Endothelial cell of umbilical vein (primary cell): ENCODE results near the gene PLIN5. TPM values are rescaled to one million over a fixed set of nuclear protein-coding genes. Genes with fewer than 3 reads are reported as not detected.

Experiments used
- BruUV-seq: library from RNA; stranded (reverse); fragments of 400-500 nt; replicated peaks from 2 replicates; lab custom pipeline; 2021; lab: Mats Ljungman, UMichigan
- CTCF ChIA-PET: fragments of 300-600, 350-600 bp; sonication (Branson Sonifier 250); formaldehyde crosslinking; loops from one replicate; lab custom pipeline; 2021; ENCODE audit warnings: antibody characterized with exemption, inconsistent platforms; lab: Charles Lee
- POLR2A ChIA-PET: fragments of 300-600, 350-600 bp; sonication (Branson Sonifier 250); formaldehyde crosslinking; loops from one replicate; lab custom pipeline; 2021; ENCODE audit warnings: antibody characterized with exemption, inconsistent platforms; lab: Charles Lee
- DNase-seq: peaks from one replicate; pipeline ENCODE4 v3.0.0-alpha.2; 2011; ENCODE audit warnings: low read depth, low spot score
- FAIRE-seq: peaks from 2 replicates; lab custom pipeline; 2011; peaks lifted over from hg19 to GRCh38; lab: Jason Lieb, UNC
- H2AFZ ChIP-seq: 2 replicates; pipeline ENCODE4 v1.6.0; 2012; ENCODE audit warnings: low read depth, low read length, control low read depth, inconsistent platforms
- H3K27ac ChIP-seq: 2 replicates; pipeline ENCODE4 v1.5.1; 2011; ENCODE audit warnings: low read depth, mild to moderate bottlenecking, control low read depth, low read length, moderate library complexity; ENCODE audit not compliant: insufficient read depth
- H3K27me3 ChIP-seq, 2 experiments: 2 replicates each; pipeline versions ENCODE4 v1.6.0 to v1.6.1; 2011; ENCODE audit warnings: low read length in 2 of 2, mixed read lengths in 1 of 2; ENCODE audit not compliant: control insufficient read depth in 2 of 2, insufficient read depth in 2 of 2
- H3K36me3 ChIP-seq, 2 experiments: 2 replicates in 1 of 2; 3 replicates in 1 of 2; pipeline ENCODE4 v1.5.1; 2011; ENCODE audit warnings: low read length in 2 of 2, mild to moderate bottlenecking in 1 of 2, moderate library complexity in 1 of 2; ENCODE audit not compliant: control insufficient read depth in 2 of 2, insufficient read depth in 2 of 2; ENCODE audit errors: extremely low read depth in 1 of 2
- H3K4me1 ChIP-seq: 3 replicates; pipeline ENCODE4 v1.5.1; 2011; ENCODE audit warnings: mild to moderate bottlenecking, low read length; ENCODE audit not compliant: control insufficient read depth, insufficient read depth; ENCODE audit errors: extremely low read depth
- H3K4me2 ChIP-seq: 2 replicates; pipeline ENCODE4 v1.6.1; 2011; ENCODE audit warnings: low read length, control low read depth, mixed read lengths; ENCODE audit not compliant: insufficient read depth
- H3K4me3 ChIP-seq, 3 experiments: fragments of 200-600 bp in 1 of 3; sonication (generic), shearing (Covaris generic) in 1 of 3; replicated peaks in 1 of 3; 2 replicates each; pipeline ENCODE4 v1.5.1; 2011 to 2016; ENCODE audit warnings: control low read depth in 3 of 3, low read length in 3 of 3, mild to moderate bottlenecking in 2 of 3, inconsistent platforms in 1 of 3, low read depth in 1 of 3, moderate library complexity in 1 of 3; ENCODE audit not compliant: insufficient read depth in 1 of 3
- H3K79me2 ChIP-seq: 2 replicates; pipeline ENCODE4 v1.6.0; 2012; ENCODE audit warnings: low read length, inconsistent platforms; ENCODE audit not compliant: control insufficient read depth, insufficient read depth
- H3K9ac ChIP-seq: replicated peaks from 2 replicates; pipeline ENCODE3; 2011; ENCODE audit warnings: low read length, control low read depth; ENCODE audit not compliant: insufficient read depth; ENCODE audit errors: extremely low read depth
- H3K9me1 ChIP-seq: replicated peaks from 3 replicates; pipeline ENCODE4 v1.6.0; 2011; ENCODE audit warnings: mild to moderate bottlenecking, low read length; ENCODE audit not compliant: control insufficient read depth, insufficient read depth; ENCODE audit errors: extremely low read depth
- H3K9me3 ChIP-seq: replicated peaks from 2 replicates; pipeline ENCODE4 v1.5.1; 2012; ENCODE audit warnings: low read length, inconsistent platforms; ENCODE audit not compliant: control insufficient read depth, insufficient read depth
- H4K20me1 ChIP-seq: replicated peaks from 2 replicates; pipeline ENCODE3; 2011; ENCODE audit warnings: mild to moderate bottlenecking, low read length; ENCODE audit not compliant: control insufficient read depth, insufficient read depth; ENCODE audit errors: extremely low read depth
- EZH2 ChIP-seq: IDR thresholded peaks from 2 replicates; pipeline ENCODE4 v1.6.1; 2012; ENCODE audit warnings: borderline replicate concordance, low read depth, mild to moderate bottlenecking, moderate library complexity, low read length, inconsistent platforms; ENCODE audit not compliant: severe bottlenecking
- FOS ChIP-seq: IDR thresholded peaks from 2 replicates; pipeline ENCODE4 v1.6.1; 2011; ENCODE audit warnings: mild to moderate bottlenecking, low read length, moderate library complexity, borderline replicate concordance; ENCODE audit not compliant: insufficient read depth
- GATA2 ChIP-seq: IDR thresholded peaks from 2 replicates; pipeline ENCODE4 v1.7.0; 2011; ENCODE audit warnings: low read depth, mild to moderate bottlenecking, moderate library complexity, mixed read lengths, low read length; ENCODE audit not compliant: insufficient read length, insufficient read depth
- JUN ChIP-seq: IDR thresholded peaks from 2 replicates; pipeline ENCODE4 v1.6.1; 2011; ENCODE audit warnings: borderline replicate concordance, low read depth; ENCODE audit not compliant: insufficient read length, insufficient read depth
- MYC ChIP-seq: IDR thresholded peaks from one replicate; pipeline ENCODE4 v1.6.1; 2011; ENCODE audit warnings: mild to moderate bottlenecking, low read depth, low read length
- POLR2A ChIP-seq: IDR thresholded peaks from 2 replicates; pipeline ENCODE4 v1.6.1; 2012; ENCODE audit warnings: low read depth, mild to moderate bottlenecking, control low read depth, low read length
- POLR2AphosphoS5 ChIP-seq: IDR thresholded peaks from 2 replicates; pipeline ENCODE4 v1.6.1; 2012; ENCODE audit warnings: low read depth, mild to moderate bottlenecking, control low read depth, low read length, moderate library complexity; ENCODE audit not compliant: insufficient read depth
- dilution Hi-C: fragments of 300-500 bp; cut with MboI; formaldehyde crosslinking; loops from one replicate; pipeline ENCODE4 v1.15.0; 2019; ENCODE audit warnings: low sequenced_read_pairs; ENCODE audit not compliant: extremely low pct_ligation_motif_present
- intact Hi-C: fragments of 100-400 bp; cut with micrococcal nuclease; formaldehyde crosslinking; loops from one replicate; pipeline ENCODE4 v1.10.0; 2022
- polyA plus RNA-seq, 4 experiments: library from polyadenylated mRNA; depleted of rRNA in 3 of 4; stranded (reverse) in 3 of 4; unstranded in 1 of 4; fragments of >200 nt; gene quantifications; 2 replicates each; pipeline versions ENCODE4 v1.2.1 to v1.2.3, GENCODE V29; 2011 to 2012; ENCODE audit warnings: missing spikeins in 1 of 4
- total RNA-seq: library from RNA; stranded (reverse); gene quantifications from 2 replicates; pipeline ENCODE4 v1.2.3, GENCODE V29; 2021
- TF ChIP-seq, protein P1 (sequence below), 2 donors: IDR thresholded peaks; 1 replicate in 1 of 2; 2 replicates in 1 of 2; pipeline ENCODE4 v1.5.1; 2011; ENCODE audit warnings: low read length in 2 of 2, mild to moderate bottlenecking in 2 of 2, moderate library complexity in 2 of 2, control low read depth in 1 of 2, inconsistent platforms in 1 of 2, low read depth in 1 of 2; ENCODE audit not compliant: insufficient read depth in 1 of 2; ENCODE audit errors: extremely low read depth in 1 of 2
- TF ChIP-seq, protein P2 (sequence below): IDR thresholded peaks from 2 replicates; pipeline ENCODE4 v1.6.1; 2011; ENCODE audit not compliant: insufficient read depth, insufficient read length

PLIN5 gene
- total and polyA plus RNA-seq, 2 donors (not counting 3 experiments of a cell fraction or from before 2014, with no cell fraction given): 0.17 to 0.24 TPM

DNA sequence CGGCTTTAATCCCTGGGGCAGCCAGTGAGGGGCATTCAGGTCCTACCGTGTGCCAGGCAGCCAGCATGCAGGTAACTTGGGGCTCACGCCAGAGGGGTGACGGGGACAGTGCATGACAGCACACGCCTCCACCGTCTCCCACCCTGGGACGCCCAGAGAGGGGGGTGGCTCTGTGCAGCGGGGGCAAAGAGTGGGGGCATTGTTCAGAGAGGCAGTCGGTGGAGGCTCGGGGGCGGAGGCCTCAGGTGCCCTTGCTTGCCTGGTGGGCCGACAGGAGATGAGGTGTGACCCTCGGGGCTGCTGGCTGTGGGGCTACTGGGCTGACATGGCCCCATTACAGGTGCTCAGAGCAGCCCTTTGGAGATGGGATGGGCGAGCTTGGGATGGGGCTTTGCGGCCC is 35.2 kb downstream of the PLIN5 start:
- H3K79me2 ChIP-seq: no peaks in the 10 kb centered on the region
- H3K36me3 ChIP-seq: peaks cover 4 to 43% of the 10 kb centered on the region in 2 experiments
- FAIRE-seq (no peak), DNase-seq (no peak)
- H4K20me1 ChIP-seq: no peaks in the 10 kb centered on the region
- no peak overlapping the region for H3K4me2 ChIP-seq
- no peak for TF ChIP-seq MYC
- TF ChIP-seq, protein P1, sequence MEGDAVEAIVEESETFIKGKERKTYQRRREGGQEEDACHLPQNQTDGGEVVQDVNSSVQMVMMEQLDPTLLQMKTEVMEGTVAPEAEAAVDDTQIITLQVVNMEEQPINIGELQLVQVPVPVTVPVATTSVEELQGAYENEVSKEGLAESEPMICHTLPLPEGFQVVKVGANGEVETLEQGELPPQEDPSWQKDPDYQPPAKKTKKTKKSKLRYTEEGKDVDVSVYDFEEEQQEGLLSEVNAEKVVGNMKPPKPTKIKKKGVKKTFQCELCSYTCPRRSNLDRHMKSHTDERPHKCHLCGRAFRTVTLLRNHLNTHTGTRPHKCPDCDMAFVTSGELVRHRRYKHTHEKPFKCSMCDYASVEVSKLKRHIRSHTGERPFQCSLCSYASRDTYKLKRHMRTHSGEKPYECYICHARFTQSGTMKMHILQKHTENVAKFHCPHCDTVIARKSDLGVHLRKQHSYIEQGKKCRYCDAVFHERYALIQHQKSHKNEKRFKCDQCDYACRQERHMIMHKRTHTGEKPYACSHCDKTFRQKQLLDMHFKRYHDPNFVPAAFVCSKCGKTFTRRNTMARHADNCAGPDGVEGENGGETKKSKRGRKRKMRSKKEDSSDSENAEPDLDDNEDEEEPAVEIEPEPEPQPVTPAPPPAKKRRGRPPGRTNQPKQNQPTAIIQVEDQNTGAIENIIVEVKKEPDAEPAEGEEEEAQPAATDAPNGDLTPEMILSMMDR (IDR thresholded peaks at IDR 0.05; ENCODE audit: extremely low read depth in 1 of 2, insufficient read depth in 1 of 2, low read depth in 1 of 2, low read length in 2 of 2): no peak
- no peak for TF ChIP-seq POLR2A
- TF ChIP-seq JUN: no peak
- TF ChIP-seq, protein P2, sequence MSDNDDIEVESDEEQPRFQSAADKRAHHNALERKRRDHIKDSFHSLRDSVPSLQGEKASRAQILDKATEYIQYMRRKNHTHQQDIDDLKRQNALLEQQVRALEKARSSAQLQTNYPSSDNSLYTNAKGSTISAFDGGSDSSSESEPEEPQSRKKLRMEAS: no peak
- no peak for TF ChIP-seq GATA2
- TF ChIP-seq EZH2: no peak
- TF ChIP-seq FOS: no peak
- TF ChIP-seq POLR2AphosphoS5: no peak
- no peaks in the 10 kb centered on the region for H3K27me3 ChIP-seq
- H3K9ac ChIP-seq: no peak overlapping the region
- intact Hi-C loops (no loop called here), dilution Hi-C loops (no loop called here)
- POLR2A ChIA-PET: no interaction called here
- H3K4me3 ChIP-seq: no peak overlapping the region
- no TSS peak for BruUV-seq
- CTCF ChIA-PET: interaction anchor here (1.1 to 3.1 kb wide), 2 partner anchors 24 to 25 kb away, joined by 5 to 10 read pairs; no protein-coding TSS in a partner anchor
- H2AFZ ChIP-seq: no peak overlapping the region
- no peaks in the 10 kb centered on the region for H3K9me1 ChIP-seq
- H3K4me1 ChIP-seq: no peaks in the 10 kb centered on the region
- no peaks in the 10 kb centered on the region for H3K9me3 ChIP-seq
- no peak overlapping the region for H3K27ac ChIP-seq
